GM12875 (cell line): ENCODE results near the gene MYO19.

ENCODE experiments used
- H3K4me3 ChIP-seq: one replicate; pipeline ENCODE4 v1.5.1; 2011; ENCODE audit warnings: low read depth, low read length, control low read depth
- CTCF ChIP-seq: IDR thresholded peaks from 2 replicates; pipeline ENCODE4 v1.5.1; 2011; ENCODE audit warnings: low read depth, mild to moderate bottlenecking, control low read depth, inconsistent platforms, low read length, moderate library complexity, borderline replicate concordance; ENCODE audit not compliant: insufficient read depth

MYO19 gene, protein sequence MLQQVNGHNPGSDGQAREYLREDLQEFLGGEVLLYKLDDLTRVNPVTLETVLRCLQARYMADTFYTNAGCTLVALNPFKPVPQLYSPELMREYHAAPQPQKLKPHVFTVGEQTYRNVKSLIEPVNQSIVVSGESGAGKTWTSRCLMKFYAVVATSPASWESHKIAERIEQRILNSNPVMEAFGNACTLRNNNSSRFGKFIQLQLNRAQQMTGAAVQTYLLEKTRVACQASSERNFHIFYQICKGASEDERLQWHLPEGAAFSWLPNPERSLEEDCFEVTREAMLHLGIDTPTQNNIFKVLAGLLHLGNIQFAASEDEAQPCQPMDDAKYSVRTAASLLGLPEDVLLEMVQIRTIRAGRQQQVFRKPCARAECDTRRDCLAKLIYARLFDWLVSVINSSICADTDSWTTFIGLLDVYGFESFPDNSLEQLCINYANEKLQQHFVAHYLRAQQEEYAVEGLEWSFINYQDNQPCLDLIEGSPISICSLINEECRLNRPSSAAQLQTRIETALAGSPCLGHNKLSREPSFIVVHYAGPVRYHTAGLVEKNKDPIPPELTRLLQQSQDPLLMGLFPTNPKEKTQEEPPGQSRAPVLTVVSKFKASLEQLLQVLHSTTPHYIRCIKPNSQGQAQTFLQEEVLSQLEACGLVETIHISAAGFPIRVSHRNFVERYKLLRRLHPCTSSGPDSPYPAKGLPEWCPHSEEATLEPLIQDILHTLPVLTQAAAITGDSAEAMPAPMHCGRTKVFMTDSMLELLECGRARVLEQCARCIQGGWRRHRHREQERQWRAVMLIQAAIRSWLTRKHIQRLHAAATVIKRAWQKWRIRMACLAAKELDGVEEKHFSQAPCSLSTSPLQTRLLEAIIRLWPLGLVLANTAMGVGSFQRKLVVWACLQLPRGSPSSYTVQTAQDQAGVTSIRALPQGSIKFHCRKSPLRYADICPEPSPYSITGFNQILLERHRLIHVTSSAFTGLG

DNA sequence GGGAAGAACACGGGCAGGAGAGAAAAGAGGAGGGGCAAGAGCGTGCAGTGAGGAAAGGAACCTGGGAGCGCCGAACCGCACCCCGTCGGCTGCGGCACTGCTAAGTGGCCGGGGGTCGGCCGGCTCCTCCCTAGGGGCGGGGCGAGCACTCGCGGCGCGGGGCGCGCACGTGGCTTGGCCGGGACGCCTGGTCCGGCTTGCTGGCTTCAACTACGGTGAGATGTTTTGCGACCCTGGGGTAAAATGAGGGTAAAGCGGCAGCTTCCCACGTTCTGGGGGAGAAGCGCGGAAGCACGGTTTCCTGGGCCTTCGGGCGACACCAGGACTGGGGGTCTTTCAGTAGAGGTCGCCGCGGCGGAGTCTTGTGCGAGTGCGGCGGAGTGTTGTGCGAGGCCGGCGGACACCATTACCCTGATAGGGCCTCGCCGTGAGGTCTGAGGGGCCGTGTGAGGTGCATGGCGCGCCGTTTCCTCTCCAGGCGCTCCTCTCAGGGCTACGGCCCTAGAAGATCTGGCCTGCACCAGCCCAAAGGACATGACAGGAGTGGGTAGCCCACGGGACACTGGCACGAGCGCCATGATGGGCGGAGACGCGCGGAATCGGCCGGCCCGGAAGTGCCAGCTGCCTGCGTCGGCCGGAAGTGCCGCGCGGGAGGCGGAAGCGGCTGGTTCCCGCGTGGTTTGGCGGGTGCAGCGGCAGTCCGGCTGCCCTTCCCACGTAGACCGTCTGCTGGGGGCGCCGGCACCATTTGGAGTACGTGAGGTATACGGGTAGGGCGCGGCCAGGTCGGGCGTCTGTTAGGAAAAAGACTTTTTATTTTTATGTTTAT, at the start of gene MYO19, which contains the start of gene PIGW:
MYO19 (minus strand) TSS at position 29 of the 829 bp plus-strand sequence. CDS start 2,330 bp downstream, outside the sequence.
PIGW (plus strand) TSS at position 148 of the 829 bp plus-strand sequence. CDS start 2,115 bp downstream, outside the sequence.
- peak within 1 kb of the TSS; percentile 99 for H3K4me3 ChIP-seq
- no peak for TF ChIP-seq CTCF

GRCh38 chr17:36583787-36584186, 49.1 kb upstream of the MYO19 start:
- H3K4me3 ChIP-seq: no peak overlapping the region
- no peak for TF ChIP-seq CTCF

- no peak for TF ChIP-seq CTCF
- H3K4me3 ChIP-seq: no peak overlapping the region
Measured at GRCh38 chr17:36578671-36579070, 44.0 kb upstream of the MYO19 start.

GRCh38 chr17:36576793-36577192, 42.1 kb upstream of the MYO19 start:
- no peak for TF ChIP-seq CTCF
- H3K4me3 ChIP-seq: no peak overlapping the region

DNA sequence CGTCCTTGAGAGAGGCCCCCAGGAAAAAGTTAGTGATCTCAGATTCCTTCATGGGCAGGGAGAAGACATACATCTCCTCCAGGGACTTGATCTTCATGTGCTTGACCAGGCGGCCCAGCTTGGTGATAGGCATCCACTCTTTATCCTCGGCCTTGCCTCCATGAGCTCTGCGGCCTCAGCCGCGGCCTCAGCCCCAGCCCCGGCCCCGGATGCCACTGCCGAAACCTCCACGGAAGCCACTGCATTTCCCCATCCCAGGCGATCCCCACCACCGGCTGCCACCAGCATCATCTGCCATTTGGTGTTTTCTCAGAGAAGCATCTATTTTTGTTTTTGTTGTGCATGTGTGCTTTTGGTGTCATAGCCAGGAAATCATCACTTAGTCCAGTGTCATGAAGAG, 40.4 kb upstream of the MYO19 start:
- no peak overlapping the region for H3K4me3 ChIP-seq
- no peak for TF ChIP-seq CTCF

GRCh38 chr17:36566081-36566480, 31.4 kb upstream of the MYO19 start:
- no peak overlapping the region for H3K4me3 ChIP-seq
- no peak for TF ChIP-seq CTCF
